SK-N-SH treated with all-trans-retinoic acid at 6 μM for 48 hours (cell line): ENCODE results near the gene MOV10.
A peak's percentile ranks its signal among the peaks of the same experiment; 100 is the strongest.

Source experiments
- ATAC-seq: fragments of 200-7000 bp; cut with Tn5 transposase; 3 replicates; pipeline ENCODE4 v1.9.1; 2020; ENCODE audit warnings: mild to moderate bottlenecking, moderate library complexity
- ARNTL ChIP-seq: fragments of 450-650 bp; formaldehyde crosslinking; IDR thresholded peaks from 2 replicates; pipeline ENCODE4 v1.5.0; 2020; ENCODE audit warnings: low read depth, mild to moderate bottlenecking, moderate library complexity, borderline replicate concordance
- BACH2 ChIP-seq: fragments of 250-450 bp; sonication (Bioruptor Pico); IDR thresholded peaks from 2 replicates; pipeline ENCODE4 v1.9.0; 2021; ENCODE audit warnings: mild to moderate bottlenecking, borderline replicate concordance
- ESRRG ChIP-seq: fragments of 250-450 bp; sonication (Bioruptor Pico); IDR thresholded peaks from 2 replicates; pipeline ENCODE4 v1.6.1; 2021; ENCODE audit warnings: mild to moderate bottlenecking
- GLIS3 ChIP-seq: fragments of 250-450 bp; sonication (Bioruptor Pico); IDR thresholded peaks from 2 replicates; pipeline ENCODE4 v1.5.0; 2020; ENCODE audit warnings: mild to moderate bottlenecking, moderate library complexity
- OSR1 ChIP-seq: fragments of 250-450 bp; sonication (Bioruptor Pico); IDR thresholded peaks from 2 replicates; pipeline ENCODE4 v1.8.0; 2022; ENCODE audit warnings: moderate library complexity, mild to moderate bottlenecking, inconsistent platforms
- PPARA ChIP-seq: fragments of 250-450 bp; sonication (Bioruptor Pico); IDR thresholded peaks from 2 replicates; pipeline ENCODE4 v1.5.0; 2020; ENCODE audit warnings: mild to moderate bottlenecking, borderline replicate concordance
- RARB ChIP-seq: fragments of 250-450 bp; sonication (Bioruptor Pico); IDR thresholded peaks from 2 replicates; pipeline ENCODE4 v1.8.0; 2021; ENCODE audit warnings: mild to moderate bottlenecking, moderate library complexity
- SNAI2 ChIP-seq: fragments of 250-450 bp; sonication (Bioruptor Pico); IDR thresholded peaks from 2 replicates; pipeline ENCODE4 v1.5.0; 2020; ENCODE audit warnings: mild to moderate bottlenecking, moderate library complexity
- TCF4 ChIP-seq: fragments of 250-450 bp; sonication (Bioruptor Pico); IDR thresholded peaks from 2 replicates; pipeline ENCODE4 v1.8.0; 2021; ENCODE audit warnings: mild to moderate bottlenecking, moderate library complexity, borderline replicate concordance
- TOX ChIP-seq: fragments of 250-450 bp; sonication (Bioruptor Pico); IDR thresholded peaks from 2 replicates; pipeline ENCODE4 v1.8.0; 2021; ENCODE audit warnings: mild to moderate bottlenecking, moderate library complexity, borderline replicate concordance
- ZC3H10 ChIP-seq: fragments of 250-450 bp; sonication (Bioruptor Pico); IDR thresholded peaks from 2 replicates; pipeline ENCODE4 v1.5.1; 2021; ENCODE audit warnings: mild to moderate bottlenecking, moderate library complexity
- ZFP3 ChIP-seq: fragments of 250-450 bp; sonication (Bioruptor Pico); IDR thresholded peaks from 2 replicates; pipeline ENCODE4 v1.5.0; 2020; ENCODE audit warnings: mild to moderate bottlenecking, moderate library complexity
- ZFP30 ChIP-seq: fragments of 450-650 bp; formaldehyde crosslinking; IDR thresholded peaks from 2 replicates; pipeline ENCODE4 v1.5.0; 2022; ENCODE audit warnings: mild to moderate bottlenecking, moderate library complexity
- ZNF70 ChIP-seq: fragments of 450-650 bp; formaldehyde crosslinking; IDR thresholded peaks from 2 replicates; pipeline ENCODE4 v1.5.0; 2020; ENCODE audit warnings: mild to moderate bottlenecking, moderate library complexity
- TF ChIP-seq, protein P1 (sequence below): fragments of 250-450 bp; sonication (Bioruptor Pico); IDR thresholded peaks from 2 replicates; pipeline ENCODE4 v1.5.1; 2021; ENCODE audit warnings: mild to moderate bottlenecking, moderate library complexity
- TF ChIP-seq, protein P2 (sequence below): fragments of 250-450 bp; sonication (Bioruptor Pico); IDR thresholded peaks from 2 replicates; pipeline ENCODE4 v1.8.0; 2021; ENCODE audit warnings: low read depth, mild to moderate bottlenecking, moderate library complexity, borderline replicate concordance
- TF ChIP-seq, protein P3 (sequence below): fragments of 250-450 bp; sonication (Bioruptor Pico); IDR thresholded peaks from 2 replicates; pipeline ENCODE4 v1.5.1; 2020; ENCODE audit warnings: low read depth, mild to moderate bottlenecking, moderate library complexity
- TF ChIP-seq, protein P4 (sequence below): fragments of 250-450 bp; sonication (Bioruptor Pico); IDR thresholded peaks from 2 replicates; pipeline ENCODE4 v1.5.0; 2020; ENCODE audit warnings: mild to moderate bottlenecking, moderate library complexity

Gene MOV10

DNA sequence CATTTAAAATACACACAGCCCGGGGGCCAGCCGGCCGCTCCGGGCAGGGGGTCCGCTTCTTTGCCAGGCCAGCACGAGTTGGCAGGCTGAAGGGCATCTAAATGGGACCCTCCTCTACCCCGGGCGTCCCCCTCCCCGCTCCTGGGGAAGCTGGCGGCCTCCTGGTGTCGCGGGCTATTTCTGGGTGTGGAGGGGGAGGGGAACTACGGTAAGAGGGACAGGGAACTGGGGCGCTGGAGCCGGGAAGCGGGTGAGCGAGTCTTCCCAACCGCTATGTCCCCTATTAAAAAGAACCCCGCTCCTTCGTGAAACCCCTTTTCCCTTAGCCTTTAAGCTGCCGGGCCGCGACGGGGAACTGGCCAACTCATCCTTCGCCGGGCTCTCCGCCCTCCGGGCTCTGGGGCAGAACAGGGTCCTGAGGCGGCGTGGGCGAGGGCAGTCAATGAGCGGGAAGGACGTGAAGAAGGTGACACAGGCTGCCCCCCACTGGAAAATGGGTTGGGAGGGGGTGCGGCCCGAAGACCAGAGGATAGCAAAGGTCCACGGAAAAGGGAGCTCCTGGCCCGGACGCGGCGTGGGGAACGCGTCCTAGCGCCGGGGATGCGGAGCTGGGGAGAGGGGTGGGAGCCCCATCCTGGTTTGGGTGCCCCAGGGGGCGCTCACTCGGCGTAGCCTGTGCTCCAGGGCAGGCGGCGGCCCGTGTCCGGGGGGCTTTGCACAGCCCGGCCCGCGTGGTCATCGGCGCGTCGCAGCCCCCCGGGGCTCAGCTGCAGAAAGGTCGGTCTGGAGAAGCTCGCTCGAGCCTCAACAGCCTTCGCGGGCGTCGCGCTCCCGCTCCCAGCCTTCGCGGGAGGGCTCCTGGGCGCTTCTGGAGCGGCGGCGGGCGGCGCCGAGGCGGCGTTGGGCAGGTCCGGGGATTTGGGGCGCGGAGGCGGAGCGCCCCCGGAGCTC, 40.1 kb downstream of the MOV10 start (continued):
- TF ChIP-seq, protein P1, sequence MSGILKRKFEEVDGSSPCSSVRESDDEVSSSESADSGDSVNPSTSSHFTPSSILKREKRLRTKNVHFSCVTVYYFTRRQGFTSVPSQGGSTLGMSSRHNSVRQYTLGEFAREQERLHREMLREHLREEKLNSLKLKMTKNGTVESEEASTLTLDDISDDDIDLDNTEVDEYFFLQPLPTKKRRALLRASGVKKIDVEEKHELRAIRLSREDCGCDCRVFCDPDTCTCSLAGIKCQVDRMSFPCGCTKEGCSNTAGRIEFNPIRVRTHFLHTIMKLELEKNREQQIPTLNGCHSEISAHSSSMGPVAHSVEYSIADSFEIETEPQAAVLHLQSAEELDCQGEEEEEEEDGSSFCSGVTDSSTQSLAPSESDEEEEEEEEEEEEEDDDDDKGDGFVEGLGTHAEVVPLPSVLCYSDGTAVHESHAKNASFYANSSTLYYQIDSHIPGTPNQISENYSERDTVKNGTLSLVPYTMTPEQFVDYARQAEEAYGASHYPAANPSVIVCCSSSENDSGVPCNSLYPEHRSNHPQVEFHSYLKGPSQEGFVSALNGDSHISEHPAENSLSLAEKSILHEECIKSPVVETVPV (CRISPR knock-in tag), result no peak
- TF ChIP-seq SNAI2 (CRISPR knock-in tag) (no peak), GLIS3 (CRISPR knock-in tag) (no peak), OSR1 (CRISPR knock-in tag) (no peak), ZC3H10 (no peak), ZFP3 (CRISPR knock-in tag) (no peak), TCF4 (no peak), ZFP30 (no peak), BACH2 (no peak)

DNA sequence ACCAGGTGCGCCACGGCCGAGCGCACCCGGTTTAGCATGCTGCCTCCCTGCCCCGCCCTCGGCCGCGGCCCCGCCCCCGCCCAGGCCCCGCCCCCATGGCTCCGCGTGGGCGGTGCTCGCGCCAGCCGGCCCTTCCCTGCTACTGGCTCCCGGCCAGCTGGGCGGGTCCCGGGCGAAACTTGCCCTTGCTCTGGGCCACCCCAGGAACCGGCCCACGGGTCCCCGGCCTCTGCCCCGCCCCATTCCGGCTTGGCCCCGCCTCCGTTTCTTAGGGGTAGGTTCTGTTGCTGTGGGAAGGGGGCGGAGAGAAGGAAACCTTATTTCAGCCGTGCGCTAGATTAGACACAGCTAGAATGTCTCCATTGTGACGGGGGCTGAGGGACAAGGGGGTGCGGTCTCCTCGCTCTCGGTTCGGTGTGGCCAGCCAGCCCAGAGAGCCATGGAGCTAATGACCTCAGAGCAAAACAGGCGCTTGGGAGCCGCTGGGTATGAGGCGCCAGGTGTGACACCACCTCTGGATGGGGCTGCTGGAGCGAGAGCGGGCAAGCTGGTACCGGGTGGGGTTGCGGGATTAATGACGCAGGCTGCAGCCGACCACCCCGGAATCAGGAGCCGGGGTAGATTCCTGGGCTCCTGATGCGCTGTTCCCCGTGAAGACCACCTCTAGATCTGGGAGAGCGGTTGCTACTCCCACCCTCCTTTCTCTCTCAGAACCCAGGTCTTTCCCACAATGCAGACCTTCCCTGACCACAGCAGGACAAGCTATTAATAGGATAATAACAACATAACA, 41.0 kb downstream of the MOV10 start, which contains the start of gene PPM1J:
TSS of gene PPM1J (minus strand) at position 69 of the 790 bp plus-strand sequence. CDS start at position 38, 31 bp downstream.
- TF ChIP-seq, protein P2, sequence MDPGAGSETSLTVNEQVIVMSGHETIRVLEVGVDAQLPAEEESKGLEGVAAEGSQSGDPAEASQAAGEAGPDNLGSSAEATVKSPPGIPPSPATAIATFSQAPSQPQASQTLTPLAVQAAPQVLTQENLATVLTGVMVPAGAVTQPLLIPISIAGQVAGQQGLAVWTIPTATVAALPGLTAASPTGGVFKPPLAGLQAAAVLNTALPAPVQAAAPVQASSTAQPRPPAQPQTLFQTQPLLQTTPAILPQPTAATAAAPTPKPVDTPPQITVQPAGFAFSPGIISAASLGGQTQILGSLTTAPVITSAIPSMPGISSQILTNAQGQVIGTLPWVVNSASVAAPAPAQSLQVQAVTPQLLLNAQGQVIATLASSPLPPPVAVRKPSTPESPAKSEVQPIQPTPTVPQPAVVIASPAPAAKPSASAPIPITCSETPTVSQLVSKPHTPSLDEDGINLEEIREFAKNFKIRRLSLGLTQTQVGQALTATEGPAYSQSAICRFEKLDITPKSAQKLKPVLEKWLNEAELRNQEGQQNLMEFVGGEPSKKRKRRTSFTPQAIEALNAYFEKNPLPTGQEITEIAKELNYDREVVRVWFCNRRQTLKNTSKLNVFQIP (CRISPR knock-in tag), result no peak
- no peak for TF ChIP-seq OSR1 (CRISPR knock-in tag)
- TF ChIP-seq, protein P1 (CRISPR knock-in tag), result no peak
- TF ChIP-seq ESRRG, result no peak
- no peak for TF ChIP-seq ZFP3 (CRISPR knock-in tag)
- TF ChIP-seq BACH2, result no peak
- TF ChIP-seq PPARA (CRISPR knock-in tag), result no peak
- TF ChIP-seq, protein P3, sequence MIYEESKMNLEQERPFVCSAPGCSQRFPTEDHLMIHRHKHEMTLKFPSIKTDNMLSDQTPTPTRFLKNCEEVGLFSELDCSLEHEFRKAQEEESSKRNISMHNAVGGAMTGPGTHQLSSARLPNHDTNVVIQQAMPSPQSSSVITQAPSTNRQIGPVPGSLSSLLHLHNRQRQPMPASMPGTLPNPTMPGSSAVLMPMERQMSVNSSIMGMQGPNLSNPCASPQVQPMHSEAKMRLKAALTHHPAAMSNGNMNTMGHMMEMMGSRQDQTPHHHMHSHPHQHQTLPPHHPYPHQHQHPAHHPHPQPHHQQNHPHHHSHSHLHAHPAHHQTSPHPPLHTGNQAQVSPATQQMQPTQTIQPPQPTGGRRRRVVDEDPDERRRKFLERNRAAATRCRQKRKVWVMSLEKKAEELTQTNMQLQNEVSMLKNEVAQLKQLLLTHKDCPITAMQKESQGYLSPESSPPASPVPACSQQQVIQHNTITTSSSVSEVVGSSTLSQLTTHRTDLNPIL, result no peak
- ATAC-seq, result peak; percentile 78

DNA sequence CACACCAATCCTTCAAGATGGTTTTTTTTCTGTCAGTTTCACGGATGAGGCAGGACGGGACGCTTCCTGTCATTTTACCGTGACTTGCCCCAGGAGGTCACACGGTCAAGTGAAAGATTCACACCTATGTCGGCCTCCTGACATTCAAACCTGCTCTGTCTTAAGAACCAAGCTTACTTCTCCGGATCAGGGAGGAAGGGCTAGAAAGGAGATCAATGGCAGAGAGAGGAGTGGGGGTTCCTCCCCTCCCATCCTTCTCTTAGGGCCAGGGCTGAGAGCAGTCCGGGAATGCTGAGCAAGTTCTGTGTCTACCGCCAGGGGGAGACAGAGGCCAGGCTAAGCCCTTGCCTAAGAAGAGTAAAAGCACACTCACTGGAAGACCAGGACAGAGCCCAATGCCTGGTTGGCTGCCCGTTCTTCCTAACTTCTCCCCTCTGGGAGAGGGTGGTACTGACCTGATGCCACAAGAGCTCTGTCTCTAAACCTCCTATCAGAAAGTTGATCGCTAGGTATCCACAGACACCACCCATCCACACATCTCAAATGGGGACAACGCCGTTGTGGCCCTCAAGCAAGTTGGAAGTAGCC, 41.8 kb downstream of the MOV10 start:
- peak; percentile 88 for ATAC-seq
- TF ChIP-seq ARNTL, result no peak
- no peak for TF ChIP-seq ESRRG
- TF ChIP-seq PPARA (CRISPR knock-in tag), result no peak
- no peak for TF ChIP-seq BACH2
- TF ChIP-seq, protein P1 (CRISPR knock-in tag), result no peak
- TF ChIP-seq, protein P3, result no peak

GRCh38 chr1:112717263-112717873, 42.9 kb downstream of the MOV10 start:
- no peak for ATAC-seq
- TF ChIP-seq ZNF70 (CRISPR knock-in tag) (no peak), GLIS3 (CRISPR knock-in tag) (no peak), RARB (CRISPR knock-in tag) (no peak), ZFP3 (CRISPR knock-in tag) (no peak), PPARA (CRISPR knock-in tag) (no peak), OSR1 (CRISPR knock-in tag) (no peak), ESRRG (no peak), ARNTL (no peak), TOX (CRISPR knock-in tag) (no peak), ZC3H10 (no peak), BACH2 (no peak)
- TF ChIP-seq, protein P4, sequence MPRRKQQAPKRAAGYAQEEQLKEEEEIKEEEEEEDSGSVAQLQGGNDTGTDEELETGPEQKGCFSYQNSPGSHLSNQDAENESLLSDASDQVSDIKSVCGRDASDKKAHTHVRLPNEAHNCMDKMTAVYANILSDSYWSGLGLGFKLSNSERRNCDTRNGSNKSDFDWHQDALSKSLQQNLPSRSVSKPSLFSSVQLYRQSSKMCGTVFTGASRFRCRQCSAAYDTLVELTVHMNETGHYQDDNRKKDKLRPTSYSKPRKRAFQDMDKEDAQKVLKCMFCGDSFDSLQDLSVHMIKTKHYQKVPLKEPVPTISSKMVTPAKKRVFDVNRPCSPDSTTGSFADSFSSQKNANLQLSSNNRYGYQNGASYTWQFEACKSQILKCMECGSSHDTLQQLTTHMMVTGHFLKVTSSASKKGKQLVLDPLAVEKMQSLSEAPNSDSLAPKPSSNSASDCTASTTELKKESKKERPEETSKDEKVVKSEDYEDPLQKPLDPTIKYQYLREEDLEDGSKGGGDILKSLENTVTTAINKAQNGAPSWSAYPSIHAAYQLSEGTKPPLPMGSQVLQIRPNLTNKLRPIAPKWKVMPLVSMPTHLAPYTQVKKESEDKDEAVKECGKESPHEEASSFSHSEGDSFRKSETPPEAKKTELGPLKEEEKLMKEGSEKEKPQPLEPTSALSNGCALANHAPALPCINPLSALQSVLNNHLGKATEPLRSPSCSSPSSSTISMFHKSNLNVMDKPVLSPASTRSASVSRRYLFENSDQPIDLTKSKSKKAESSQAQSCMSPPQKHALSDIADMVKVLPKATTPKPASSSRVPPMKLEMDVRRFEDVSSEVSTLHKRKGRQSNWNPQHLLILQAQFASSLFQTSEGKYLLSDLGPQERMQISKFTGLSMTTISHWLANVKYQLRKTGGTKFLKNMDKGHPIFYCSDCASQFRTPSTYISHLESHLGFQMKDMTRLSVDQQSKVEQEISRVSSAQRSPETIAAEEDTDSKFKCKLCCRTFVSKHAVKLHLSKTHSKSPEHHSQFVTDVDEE (CRISPR knock-in tag), result no peak
